Measurements from ENCODE around the gene ORAI1. TPM values are rescaled to one million over a fixed set of nuclear protein-coding genes. Genes with fewer than 3 reads are reported as not detected.

Gene ORAI1
- total and polyA plus RNA-seq, 2 of the 13 experiments (the other 11 are each of a cell fraction or from before 2014, with no cell fraction given) = 9.2 to 17.2 TPM

- TF ChIP-seq ZNF710 (CRISPR knock-in tag; IDR thresholded peaks at IDR 0.05; ENCODE audit: borderline replicate concordance) (0 out of 2 replicates have a peak, but pooled peaks have one; percentile 54), STAG1 (CRISPR knock-in tag; IDR thresholded peaks at IDR 0.05) (peak; percentile 24; the same call in 1 of the 2 replicates), ESRRA (CRISPR knock-in tag; IDR thresholded peaks at IDR 0.05; ENCODE audit: low read depth) (peak; percentile 12; the same call in 1 of the 2 replicates), PHF20 (CRISPR knock-in tag; IDR thresholded peaks at IDR 0.05) (peak; percentile 33), USF2 (IDR thresholded peaks at IDR 0.05; ENCODE audit: low read depth, low read length) (no peak), USF2 (CRISPR knock-in tag; IDR thresholded peaks at IDR 0.05; ENCODE audit: borderline replicate concordance) (0 out of 2 replicates have a peak, but pooled peaks have one; percentile 30), ELF3 (CRISPR knock-in tag; IDR thresholded peaks at IDR 0.05) (no peak), RBFOX2 (IDR thresholded peaks at IDR 0.05; ENCODE audit: low read depth, low read length) (0 out of 2 replicates have a peak, but pooled peaks have one; percentile 18), BRD4 (CRISPR knock-in tag; IDR thresholded peaks at IDR 0.05) (0 out of 2 replicates have a peak, but pooled peaks have one; percentile 30), ZNF441 (CRISPR knock-in tag; IDR thresholded peaks at IDR 0.05; ENCODE audit: borderline replicate concordance) (0 out of 2 replicates have a peak, but pooled peaks have one; percentile 8), HOXD1 (CRISPR knock-in tag; IDR thresholded peaks at IDR 0.05) (0 out of 2 replicates have a peak, but pooled peaks have one; percentile 43), POLR2A (IDR thresholded peaks at IDR 0.05; ENCODE audit: insufficient read depth in 1 of 2, low read depth in 2 of 2, low read length in 2 of 2) (0 out of 4 replicates have a peak, but pooled peaks of 1 of the 2 experiments have one; percentile 4), LCORL (IDR thresholded peaks at IDR 0.05) (no peak), LCORL (CRISPR knock-in tag; IDR thresholded peaks at IDR 0.05) (peak; percentile 23; the same call in 1 of the 2 replicates), ZNF280B (CRISPR knock-in tag; IDR thresholded peaks at IDR 0.05; ENCODE audit: borderline replicate concordance) (0 out of 2 replicates have a peak, but pooled peaks have one; percentile 27), ZNF652 (CRISPR knock-in tag; IDR thresholded peaks at IDR 0.05; ENCODE audit: borderline replicate concordance, low read depth) (no peak), GATAD1 (CRISPR knock-in tag; IDR thresholded peaks at IDR 0.05) (0 out of 2 replicates have a peak, but pooled peaks have one; percentile 2), PHF21A (CRISPR knock-in tag; IDR thresholded peaks at IDR 0.05) (0 out of 2 replicates have a peak, but pooled peaks have one; percentile 19), MED8 (CRISPR knock-in tag; IDR thresholded peaks at IDR 0.05; ENCODE audit: insufficient replicate concordance) (no peak), GZF1 (CRISPR knock-in tag; IDR thresholded peaks at IDR 0.05) (peak; percentile 20; the same call in 1 of the 2 replicates), ZNF263 (CRISPR knock-in tag; IDR thresholded peaks at IDR 0.05) (0 out of 2 replicates have a peak, but pooled peaks have one; percentile 23), CTCF (CRISPR knock-in tag; IDR thresholded peaks at IDR 0.05) (peak; percentile 48), HDAC2 (CRISPR knock-in tag; IDR thresholded peaks at IDR 0.05) (peak; percentile 30; the same call in 1 of the 2 replicates)
These were observed 717 bp downstream of the ORAI1 start (continued) for GRCh38 chr12:121626853-121627640.
